H9 (cell line): Measurements from ENCODE around the gene UBE2E1. TPM values are rescaled to one million over a fixed set of nuclear protein-coding genes. Genes with fewer than 3 reads are reported as not detected.

Experiments used
- DNase-seq: peaks from one replicate; pipeline ENCODE4 v3.0.0-alpha.2; 2017
- H2AFZ ChIP-seq: one replicate; pipeline ENCODE4 v1.6.1; 2013; ENCODE audit warnings: mild to moderate bottlenecking, low read length, control low read depth, moderate library complexity
- H2AK5ac ChIP-seq: 2 replicates; pipeline ENCODE4 v1.6.1; 2013; ENCODE audit warnings: low read length, control low read depth, mixed read lengths; ENCODE audit not compliant: insufficient read length
- H2BK120ac ChIP-seq: one replicate; pipeline ENCODE4 v1.6.1; 2013; ENCODE audit warnings: low read depth, mild to moderate bottlenecking, low read length, control low read depth, inconsistent platforms; ENCODE audit not compliant: poor library complexity, severe bottlenecking
- H2BK12ac ChIP-seq: 2 replicates; pipeline ENCODE4 v1.6.1; 2013; ENCODE audit warnings: low read length, control low read depth, mixed read lengths, low read depth; ENCODE audit not compliant: insufficient read length
- H2BK15ac ChIP-seq: 2 replicates; pipeline ENCODE4 v1.6.1; 2013; ENCODE audit warnings: low read depth, low read length, control low read depth
- H2BK20ac ChIP-seq: one replicate; pipeline ENCODE4 v1.6.1; 2013; ENCODE audit warnings: low read depth, mild to moderate bottlenecking, low read length, control low read depth, inconsistent platforms; ENCODE audit not compliant: poor library complexity, severe bottlenecking
- H2BK5ac ChIP-seq: 2 replicates; pipeline ENCODE4 v1.6.1; 2013; ENCODE audit warnings: low read length, control low read depth, mixed read lengths; ENCODE audit not compliant: insufficient read length
- H3K14ac ChIP-seq: 2 replicates; pipeline ENCODE4 v1.6.1; 2013; ENCODE audit warnings: low read length, control low read depth; ENCODE audit not compliant: insufficient read depth
- H3K18ac ChIP-seq: 2 replicates; pipeline ENCODE4 v1.6.1; 2013; ENCODE audit warnings: low read depth, mild to moderate bottlenecking, mixed read lengths, low read length, control low read depth; ENCODE audit not compliant: insufficient read length
- H3K23ac ChIP-seq: 2 replicates; pipeline ENCODE4 v1.6.1; 2013; ENCODE audit warnings: low read length, control low read depth, mixed read lengths, low read depth; ENCODE audit not compliant: insufficient read length
- H3K23me2 ChIP-seq: 2 replicates; pipeline ENCODE4 v1.6.1; 2013; ENCODE audit warnings: low read depth, mild to moderate bottlenecking, mixed read lengths, low read length, control low read depth; ENCODE audit not compliant: insufficient read length, poor library complexity, severe bottlenecking
- H3K27ac ChIP-seq: 2 replicates; pipeline ENCODE4 v1.5.1; 2013; ENCODE audit warnings: low read length, control low read depth, mixed read lengths, low read depth; ENCODE audit not compliant: insufficient read length
- H3K27me3 ChIP-seq: 2 replicates; pipeline ENCODE4 v1.6.1; 2013; ENCODE audit warnings: low read length, control low read depth, inconsistent platforms; ENCODE audit not compliant: insufficient read depth
- H3K4ac ChIP-seq: 2 replicates; pipeline ENCODE4 v1.6.1; 2013; ENCODE audit warnings: low read depth, mild to moderate bottlenecking, control low read depth, inconsistent platforms, low read length, moderate library complexity
- H3K4me1 ChIP-seq: 2 replicates; pipeline ENCODE4 v1.6.1; 2013; ENCODE audit warnings: low read length, control low read depth, inconsistent platforms; ENCODE audit not compliant: insufficient read depth
- H3K4me2 ChIP-seq: 2 replicates; pipeline ENCODE4 v1.6.1; 2013; ENCODE audit warnings: low read length, control low read depth, mixed read lengths; ENCODE audit not compliant: insufficient read length, insufficient read depth
- H3K56ac ChIP-seq: 2 replicates; pipeline ENCODE4 v1.6.1; 2013; ENCODE audit warnings: low read depth, mild to moderate bottlenecking, mixed read lengths, low read length, control low read depth; ENCODE audit not compliant: insufficient read length
- H3K79me1 ChIP-seq: 2 replicates; pipeline ENCODE4 v1.6.1; 2013; ENCODE audit warnings: low read depth, mild to moderate bottlenecking, moderate library complexity, low read length, control low read depth, inconsistent platforms; ENCODE audit not compliant: insufficient read depth, poor library complexity, severe bottlenecking
- H3K79me2 ChIP-seq: 2 replicates; pipeline ENCODE4 v1.6.1; 2013; ENCODE audit warnings: low read length, control low read depth, inconsistent platforms; ENCODE audit not compliant: insufficient read depth
- H3K9ac ChIP-seq: 2 replicates; pipeline ENCODE4 v1.6.1; 2013; ENCODE audit warnings: low read length, control low read depth, mixed read lengths; ENCODE audit not compliant: insufficient read length; ENCODE audit errors: extremely low read depth
- H3K9me3 ChIP-seq: one replicate; pipeline ENCODE4 v1.6.1; 2013; ENCODE audit warnings: low read depth, low read length, inconsistent platforms; ENCODE audit not compliant: control insufficient read depth
- H3T11ph ChIP-seq: one replicate; pipeline ENCODE4 v1.6.1; 2013; ENCODE audit warnings: mild to moderate bottlenecking, low read length, control low read depth, inconsistent platforms
- H4K20me1 ChIP-seq: one replicate; pipeline ENCODE4 v1.6.1; 2013; ENCODE audit not compliant: control insufficient read depth, insufficient read length, insufficient read depth
- H4K5ac ChIP-seq: 2 replicates; pipeline ENCODE4 v1.6.1; 2013; ENCODE audit warnings: low read depth, mild to moderate bottlenecking, mixed read lengths, low read length, control low read depth; ENCODE audit not compliant: insufficient read length
- H4K8ac ChIP-seq: replicated peaks from 2 replicates; pipeline ENCODE4 v1.6.1; 2013; ENCODE audit warnings: low read length, control low read depth, mixed read lengths, low read depth; ENCODE audit not compliant: insufficient read length
- H4K91ac ChIP-seq: 2 replicates; pipeline ENCODE4 v1.6.1; 2013; ENCODE audit warnings: low read depth, mild to moderate bottlenecking, moderate library complexity, mixed read lengths, low read length, control low read depth; ENCODE audit not compliant: insufficient read length
- H3K27ac Mint-ChIP-seq, 3 experiments: 2 replicates in 2 of 3; 3 replicates in 1 of 3; pipeline ENCODE4 v1.8.0; 2020 to 2021; ENCODE audit warnings: mixed read lengths in 3 of 3, mild to moderate bottlenecking in 1 of 3, moderate library complexity in 1 of 3
- H3K27me3 Mint-ChIP-seq: 2 replicates; pipeline ENCODE4 v1.8.0; 2021; ENCODE audit warnings: low read depth, mild to moderate bottlenecking, moderate library complexity, mixed read lengths
- H3K36me3 Mint-ChIP-seq, 3 experiments: 2 replicates in 2 of 3; 3 replicates in 1 of 3; pipeline ENCODE4 v1.8.0; 2020 to 2021; ENCODE audit warnings: low read depth in 3 of 3, mixed read lengths in 3 of 3; ENCODE audit not compliant: insufficient read depth in 1 of 3
- H3K4me1 Mint-ChIP-seq, 2 experiments: 2 replicates each; pipeline ENCODE4 v1.8.0; 2020; ENCODE audit warnings: mixed read lengths in 2 of 2
- H3K4me3 Mint-ChIP-seq, 2 experiments: 2 replicates in 1 of 2; 3 replicates in 1 of 2; pipeline ENCODE4 v1.8.0; 2020 to 2021; ENCODE audit warnings: mild to moderate bottlenecking in 2 of 2, mixed read lengths in 2 of 2, moderate library complexity in 1 of 2
- H3K9me3 Mint-ChIP-seq, 2 experiments: 2 replicates in 1 of 2; 3 replicates in 1 of 2; pipeline ENCODE4 v1.8.0; 2020; ENCODE audit warnings: mild to moderate bottlenecking in 2 of 2, mixed read lengths in 2 of 2, moderate library complexity in 1 of 2
- CTCF ChIP-seq: fragments of 200-600 bp; sonication (generic); conservative IDR thresholded peaks from 3 replicates; pipeline ENCODE4 v1.8.0; 2021; ENCODE audit warnings: antibody characterized with exemption, mild to moderate bottlenecking
- WGBS: extraction: QIAGEN DNeasy Blood & Tissue Kit; methylation state at CpG from one replicate; pipeline ENCODE4 v1.1.7; 2013; ENCODE audit warnings: missing lambda C conversion rate, low lambda C conversion rate, mixed read lengths; ENCODE audit not compliant: insufficient read length; ENCODE audit errors: extremely low coverage; 5-methylcytosine and 5-hydroxymethylcytosine counted together
- total RNA-seq: library from RNA; stranded (reverse); gene quantifications from 2 replicates; pipeline ENCODE4 v1.2.1, GENCODE V29; 2021

UBE2E1 gene
- total RNA-seq, 1 experiment from 2014 or later = 142 TPM

- H3T11ph ChIP-seq = no peak overlapping the region
- no peak overlapping the region for H3K4me2 ChIP-seq
- no peaks in the 10 kb centered on the region for H3K27me3 ChIP-seq
- H3K27ac Mint-ChIP-seq = peak overlapping the region in 2 of 3 experiments; percentile 7 to 11; a peak in 1 of 7 replicates
- H2BK15ac ChIP-seq = no peak overlapping the region
- no peaks in the 10 kb centered on the region for H3K9me3 Mint-ChIP-seq
- no peak overlapping the region for H3K9ac ChIP-seq
- no peak overlapping the region for H3K56ac ChIP-seq
- H3K14ac ChIP-seq = no peak overlapping the region
- no peaks in the 10 kb centered on the region for H3K23me2 ChIP-seq
- no peak overlapping the region for H4K5ac ChIP-seq
- H3K23ac ChIP-seq = no peak overlapping the region
- no peak for DNase-seq
- H3K4me3 Mint-ChIP-seq = no peak overlapping the region
- no peaks in the 10 kb centered on the region for H3K9me3 ChIP-seq
- H2BK12ac ChIP-seq = no peak overlapping the region
- H2AK5ac ChIP-seq = no peak overlapping the region
- no peaks in the 10 kb centered on the region; the same call in 1 of the 2 replicates for H3K4me1 ChIP-seq
- TF ChIP-seq CTCF = peak; percentile 42
- no peak overlapping the region for H3K27ac ChIP-seq
- no peak overlapping the region for H2AFZ ChIP-seq
- no peak overlapping the region for H2BK5ac ChIP-seq
- H2BK120ac ChIP-seq = no peak overlapping the region
- peaks cover 40 to 43% of the 10 kb centered on the region in 2 experiments for H3K4me1 Mint-ChIP-seq
- H3K79me2 ChIP-seq = peaks cover 5% of the 10 kb centered on the region; the same call in 1 of the 2 replicates
- H3K4ac ChIP-seq = no peak overlapping the region
- no peak overlapping the region for H4K91ac ChIP-seq
- no CpG with 5 or more reads among the region's 2 CpGs for WGBS
- no peak overlapping the region for H2BK20ac ChIP-seq
- no peak overlapping the region for H4K8ac ChIP-seq
- H3K36me3 Mint-ChIP-seq = peaks cover 2 to 4% (median 3%) of the 10 kb centered on the region in 3 experiments; a peak in 4 of 7 replicates
- no peak overlapping the region for H3K18ac ChIP-seq
- H3K79me1 ChIP-seq = peaks cover 8% of the 10 kb centered on the region
- no peaks in the 10 kb centered on the region for H3K27me3 Mint-ChIP-seq
- no peaks in the 10 kb centered on the region for H4K20me1 ChIP-seq
Measured at GRCh38 chr3:23834082-23834870, 28.5 kb downstream of the UBE2E1 start.
